Measurements from ENCODE around the gene ACP2. TPM values are rescaled to one million over a fixed set of nuclear protein-coding genes. Genes with fewer than 3 reads are reported as not detected.
A peak's percentile ranks its signal among the peaks of the same experiment; 100 is the strongest.
"Not testable (repeated sequence)": the region's sequence is repeated elsewhere in the genome, so short reads cannot be mapped to it uniquely, and the experiment has no call there.

ACP2 gene
- total and polyA plus RNA-seq, 2 experiments from 2014 or later: 29.6 to 31.5 TPM

DNA sequence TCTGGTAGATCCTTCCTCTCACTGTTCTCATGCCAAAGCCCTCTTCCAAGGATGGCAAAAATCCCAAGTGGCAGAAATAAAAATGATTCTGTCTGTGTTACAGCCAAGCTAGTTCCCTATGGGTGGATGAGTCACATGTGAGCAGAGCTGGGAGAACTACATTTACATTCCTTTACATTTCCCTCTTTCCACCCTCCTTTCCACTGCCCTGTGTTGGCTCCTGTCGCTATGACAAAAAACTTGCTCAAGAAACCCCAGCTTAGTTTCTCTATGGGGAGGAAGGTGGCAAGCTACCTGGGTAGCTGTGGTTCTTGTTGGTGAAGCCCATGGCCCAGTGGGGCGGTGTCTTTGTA is 44.0 kb downstream of the ACP2 start:
- Histone ChIP-seq H3K27me3 (no peaks in the 10 kb centered on the region), H3K4me2 (peak overlapping the region; percentile 16), H3K4me1 (ENCODE audit: insufficient read depth) (no peaks in the 10 kb centered on the region), H4K20me1 (ENCODE audit: insufficient read depth, poor library complexity, severe bottlenecking) (no peaks in the 10 kb centered on the region), H3K36me3 (replicated peaks; ENCODE audit: insufficient read depth, low read depth) (no peaks in the 10 kb centered on the region), H3K27ac (peak overlapping the region; percentile 55), H3K9me3 (ENCODE audit: low read depth) (no peaks in the 10 kb centered on the region), H3K9me2 (replicated peaks; ENCODE audit: insufficient read depth) (no peaks in the 10 kb centered on the region), H2AFZ (no peak overlapping the region), H3K79me2 (no peaks in the 10 kb centered on the region), H3K4me3 (no peak overlapping the region)
- DNase-seq (ENCODE audit: low spot score): peak; percentile 57
- 68% methylated on average over 2 of the region's 2 CpGs for WGBS (ENCODE audit: low lambda C conversion rate, missing lambda C conversion rate)
- TF ChIP-seq EZH2phosphoT487 (IDR thresholded peaks at IDR 0.05; ENCODE audit: low read depth, severe bottlenecking, unreplicated experiment) (no peak), EZH2 (IDR thresholded peaks at IDR 0.05; ENCODE audit: borderline replicate concordance) (no peak), CTCF (IDR thresholded peaks at IDR 0.05; ENCODE audit: poor library complexity) (no peak)

GRCh38 chr11:47202576-47202975 is 46.0 kb downstream of the ACP2 start:
- DNase-seq (ENCODE audit: low spot score): no peak
- Histone ChIP-seq H3K9me2 (replicated peaks; ENCODE audit: insufficient read depth) (no peaks in the 10 kb centered on the region), H3K27me3 (no peaks in the 10 kb centered on the region), H2AFZ (no peak overlapping the region), H4K20me1 (ENCODE audit: insufficient read depth, poor library complexity, severe bottlenecking) (no peaks in the 10 kb centered on the region), H3K36me3 (replicated peaks; ENCODE audit: insufficient read depth, low read depth) (no peaks in the 10 kb centered on the region), H3K4me1 (ENCODE audit: insufficient read depth) (no peaks in the 10 kb centered on the region), H3K4me3 (no peak overlapping the region), H3K79me2 (no peaks in the 10 kb centered on the region), H3K4me2 (no peak overlapping the region), H3K9me3 (ENCODE audit: low read depth) (no peaks in the 10 kb centered on the region), H3K27ac (no peak overlapping the region)
- 83% methylated on average over 5 of the region's 5 CpGs for WGBS (ENCODE audit: low lambda C conversion rate, missing lambda C conversion rate)
- TF ChIP-seq EZH2 (IDR thresholded peaks at IDR 0.05; ENCODE audit: borderline replicate concordance) (no peak), CTCF (IDR thresholded peaks at IDR 0.05; ENCODE audit: poor library complexity) (no peak), EZH2phosphoT487 (IDR thresholded peaks at IDR 0.05; ENCODE audit: low read depth, severe bottlenecking, unreplicated experiment) (no peak)

DNA sequence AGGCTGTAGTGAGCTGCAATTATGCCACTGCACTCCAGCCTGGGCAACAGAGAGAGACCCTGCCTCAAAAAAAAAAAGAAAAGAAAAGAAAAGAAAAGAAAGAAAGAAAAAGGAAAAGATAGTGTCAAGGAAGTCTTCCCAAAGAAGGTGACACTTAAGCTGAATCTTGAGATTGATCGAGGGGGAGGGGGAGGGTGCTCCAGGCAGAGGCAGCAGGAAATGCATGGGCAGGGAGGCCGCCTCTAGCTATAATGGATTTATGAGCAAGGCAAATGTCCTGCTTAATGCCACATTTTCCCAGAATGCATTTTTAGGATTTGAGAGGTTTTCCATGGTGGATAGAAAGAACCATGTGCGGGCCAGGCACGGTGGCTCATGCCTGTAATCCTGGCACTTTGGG is 47.6 kb downstream of the ACP2 start:
- H3K79me2 ChIP-seq: no peaks in the 10 kb centered on the region
- TF ChIP-seq EZH2phosphoT487 (IDR thresholded peaks at IDR 0.05; ENCODE audit: low read depth, severe bottlenecking, unreplicated experiment) (no peak), CTCF (IDR thresholded peaks at IDR 0.05; ENCODE audit: poor library complexity) (no peak), EZH2 (IDR thresholded peaks at IDR 0.05; ENCODE audit: borderline replicate concordance) (no peak)
- no peak overlapping the region for H3K4me2 ChIP-seq
- no peaks in the 10 kb centered on the region for H3K4me1 ChIP-seq (ENCODE audit: insufficient read depth)
- H3K27ac ChIP-seq: no peak overlapping the region
- no peak for DNase-seq (ENCODE audit: low spot score)
- WGBS (ENCODE audit: low lambda C conversion rate, missing lambda C conversion rate): 77% methylated on average over 4 of the region's 4 CpGs
- H4K20me1 ChIP-seq (ENCODE audit: insufficient read depth, poor library complexity, severe bottlenecking): no peaks in the 10 kb centered on the region
- H3K9me2 ChIP-seq (replicated peaks; ENCODE audit: insufficient read depth): no peaks in the 10 kb centered on the region
- no peaks in the 10 kb centered on the region for H3K36me3 ChIP-seq (replicated peaks; ENCODE audit: insufficient read depth, low read depth)
- no peak overlapping the region for H3K4me3 ChIP-seq
- H2AFZ ChIP-seq: no peak overlapping the region
- H3K27me3 ChIP-seq: no peaks in the 10 kb centered on the region
- H3K9me3 ChIP-seq (ENCODE audit: low read depth): no peaks in the 10 kb centered on the region

- H2AFZ ChIP-seq; H3K4me2 ChIP-seq; H3K9me3 ChIP-seq (ENCODE audit: low read depth); H3K27me3 ChIP-seq; H4K20me1 ChIP-seq (ENCODE audit: insufficient read depth, poor library complexity, severe bottlenecking); H3K36me3 ChIP-seq (replicated peaks; ENCODE audit: insufficient read depth, low read depth); H3K27ac ChIP-seq; H3K4me3 ChIP-seq; H3K9me2 ChIP-seq (replicated peaks; ENCODE audit: insufficient read depth); H3K79me2 ChIP-seq; DNase-seq (ENCODE audit: low spot score); H3K4me1 ChIP-seq (ENCODE audit: insufficient read depth): not testable (repeated sequence)
- WGBS (ENCODE audit: low lambda C conversion rate, missing lambda C conversion rate): 97% methylated on average over 9 of the region's 9 CpGs
Observed at GRCh38 chr11:47198161-47198560, 50.5 kb downstream of the ACP2 start.

All from hepatocyte (in vitro differentiated cells).